ENCODE results near the gene MRPL33. TPM values are rescaled to one million over a fixed set of nuclear protein-coding genes. Genes with fewer than 3 reads are reported as not detected.

Gene MRPL33
- total and polyA plus RNA-seq, 2 of the 13 experiments (the other 11 are each of a cell fraction or from before 2014, with no cell fraction given) = 69.7 to 218 TPM

GRCh38 chr2:27766287-27766661 lies 5.2 kb upstream of the MRPL33 start (continued):
- no peak for TF ChIP-seq STAT6 (CRISPR knock-in tag; IDR thresholded peaks at IDR 0.05; ENCODE audit: borderline replicate concordance)
- no peak for TF ChIP-seq THAP9 (CRISPR knock-in tag; IDR thresholded peaks at IDR 0.05; ENCODE audit: borderline replicate concordance)
- TF ChIP-seq PBX3 (CRISPR knock-in tag; IDR thresholded peaks at IDR 0.05; ENCODE audit: borderline replicate concordance) = no peak

GRCh38 chr2:27771202-27771547 lies 344 bp upstream of the MRPL33 start:
- CTCF ChIA-PET (ENCODE audit: low intra/inter-chr PET ratio, low total read pairs) = no interaction called here
- in situ Hi-C loops (cut with HindIII; ENCODE audit: extremely low pct_ligation_motif_present, low pct_unique_long_range_greater_than_20kb) = no loop called here
- Histone ChIP-seq H4K20me1 (ENCODE audit: insufficient read depth, low read length) (peaks cover 4% of the 10 kb centered on the region), H3K36me3 (replicated peaks in 1 of 2; ENCODE audit: control insufficient read depth in 1 of 2, insufficient read depth in 2 of 2, low read length in 2 of 2) (peaks cover 1 to 17% of the 10 kb centered on the region in 2 experiments; a peak in 4 of 5 replicates), H2AFZ (ENCODE audit: low read length) (peak overlapping the region; percentile 55), H3K79me2 (ENCODE audit: insufficient read depth, low read length) (peaks cover 41% of the 10 kb centered on the region), H3K9ac (ENCODE audit: insufficient read depth, low read depth, low read length) (peak overlapping the region; percentile 88), H3K4me3 (replicated peaks in 1 of 3; ENCODE audit: insufficient read depth in 1 of 3, low read depth in 2 of 3, low read length in 3 of 3) (peak overlapping the region; percentile 93 to 98 (median 94)), H3K27ac (ENCODE audit: extremely low read length, insufficient read depth, low read length) (peak overlapping the region; percentile 85), H3K4me1 (ENCODE audit: insufficient read depth, low read length) (peaks cover 41% of the 10 kb centered on the region), H3K9me3 (ENCODE audit: low read length) (no peaks in the 10 kb centered on the region), H3K27me3 (ENCODE audit: control insufficient read depth in 1 of 2, insufficient read depth in 2 of 2, low read length in 2 of 2) (no peaks in the 10 kb centered on the region; a peak in 1 of 5 replicates), H3K4me2 (ENCODE audit: low read depth, low read length) (peak overlapping the region; percentile 98)
- DNase-seq (ENCODE audit: low spot score) (no peak), ATAC-seq (peak; percentile 40), FAIRE-seq (no peak)
- intact Hi-C loops (cut with micrococcal nuclease; ENCODE audit: unreplicated experiment) = loop anchor here (5.0 kb wide), 2 partner anchors 49 to 69 kb away; no protein-coding TSS in a partner anchor
- POLR2A ChIA-PET = interaction anchor here (0.7 to 2.7 kb wide), 7 partner anchors 15 to 48 kb away, joined by 3 to 9 read pairs (median 6); no protein-coding TSS in a partner anchor
- TSS peak; percentile 98 for BruUV-seq (replicated peaks)
- 4% methylated on average over 13 of the region's 13 CpGs for WGBS (ENCODE audit: low lambda C conversion rate)
- TF ChIP-seq IRF9 (CRISPR knock-in tag; IDR thresholded peaks at IDR 0.05; ENCODE audit: borderline replicate concordance) (0 out of 2 replicates have a peak, but pooled peaks have one; percentile 19), E2F2 (CRISPR knock-in tag; IDR thresholded peaks at IDR 0.05; ENCODE audit: borderline replicate concordance) (no peak), ARHGAP35 (CRISPR knock-in tag; IDR thresholded peaks at IDR 0.05; ENCODE audit: borderline replicate concordance) (no peak), ZC3H13 (CRISPR knock-in tag; IDR thresholded peaks at IDR 0.05) (0 out of 2 replicates have a peak, but pooled peaks have one; percentile 7), MTF1 (CRISPR knock-in tag; IDR thresholded peaks at IDR 0.05) (no peak)
